PFSK-1 (cell line): ENCODE measurements around the gene FAM210B.

Source experiments
- FOXP2 ChIP-seq: optimal IDR thresholded peaks from 2 replicates; pipeline ENCODE3; 2011; ENCODE audit warnings: borderline replicate concordance, control low read depth, inconsistent platforms; ENCODE audit not compliant: insufficient read depth; ENCODE audit errors: extremely low read length, extremely low read depth
- POLR2AphosphoS5 ChIP-seq: IDR thresholded peaks from 2 replicates; pipeline ENCODE4 v1.6.1; 2012; ENCODE audit warnings: low read depth, mild to moderate bottlenecking, control low read depth, low read length, moderate library complexity
- SIN3A ChIP-seq: IDR thresholded peaks from 2 replicates; pipeline ENCODE4 v1.6.1; 2012; ENCODE audit warnings: mild to moderate bottlenecking, low read length, moderate library complexity, borderline replicate concordance; ENCODE audit not compliant: insufficient read depth
- TAF1 ChIP-seq: IDR thresholded peaks from 2 replicates; pipeline ENCODE4 v1.6.1; 2012; ENCODE audit warnings: low read length, control low read depth, borderline replicate concordance; ENCODE audit not compliant: insufficient read depth
- TF ChIP-seq, protein P1 (sequence below), 2 experiments: IDR thresholded peaks; 2 replicates each; pipeline versions ENCODE4 v1.6.1 to v1.8.0; 2011 to 2012; ENCODE audit warnings: low read depth in 2 of 2, low read length in 2 of 2, control low read depth in 1 of 2, inconsistent platforms in 1 of 2, mild to moderate bottlenecking in 1 of 2, moderate library complexity in 1 of 2; ENCODE audit not compliant: insufficient read depth in 1 of 2

FAM210B gene

DNA sequence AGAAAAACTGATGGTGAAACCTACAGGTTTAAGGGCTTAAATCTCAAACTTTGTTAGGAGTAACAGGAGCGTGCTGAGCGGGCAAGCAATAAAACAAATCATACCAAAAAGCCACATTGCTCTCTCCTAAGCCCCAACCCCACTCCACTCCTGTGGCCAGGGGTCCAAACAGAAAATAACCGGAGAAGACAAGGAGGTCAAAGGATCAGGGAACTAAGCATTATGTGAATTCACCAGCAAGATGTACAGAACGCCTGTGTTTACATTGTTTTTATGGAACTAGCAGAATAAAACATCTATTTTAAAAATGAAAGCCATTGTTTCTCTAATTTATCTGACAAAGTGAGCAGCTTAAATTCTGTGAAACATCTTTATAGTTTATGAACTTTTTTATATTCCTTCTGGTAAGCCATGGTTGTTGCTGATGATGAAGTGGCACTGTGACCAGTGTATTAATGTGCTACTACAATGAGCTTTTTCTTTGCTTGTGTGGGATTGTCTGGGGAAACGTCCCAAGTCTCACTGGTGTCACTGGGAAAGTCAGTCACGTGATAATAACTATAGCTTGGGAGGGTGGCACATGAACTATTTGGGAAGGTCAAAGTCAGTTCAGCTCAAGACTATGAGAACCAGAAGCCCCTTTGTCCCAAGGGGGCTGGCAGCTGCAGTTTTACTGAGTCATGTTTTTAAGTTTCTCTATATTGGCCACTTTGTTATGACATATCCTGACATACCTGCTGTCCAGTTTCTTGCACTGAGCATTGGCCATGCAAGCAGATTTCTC lies 9.8 kb downstream of the FAM210B start:
- TF ChIP-seq FOXP2 (no peak), POLR2AphosphoS5 (peak; percentile 12; the same call in 1 of the 2 replicates)

DNA sequence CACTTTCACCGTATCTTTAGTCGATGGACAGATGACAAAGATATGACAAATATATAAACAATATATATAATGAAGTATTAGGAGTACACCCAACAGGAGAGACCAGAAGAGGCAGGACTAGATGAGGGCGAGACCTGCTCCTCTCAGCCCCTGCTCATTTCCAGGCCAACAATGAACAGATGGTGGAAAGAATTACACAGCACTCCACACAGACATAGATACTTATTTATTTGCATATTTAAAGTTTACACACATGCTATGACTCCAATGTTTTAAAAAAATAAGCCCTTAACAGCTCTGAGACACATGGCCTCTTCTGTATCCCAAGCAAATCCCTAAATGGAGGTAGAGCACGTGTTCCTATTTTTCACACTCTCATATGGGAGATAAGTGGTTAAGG lies 10.4 kb downstream of the FAM210B start:
- TF ChIP-seq POLR2AphosphoS5, result no peak
- TF ChIP-seq FOXP2, result no peak
- TF ChIP-seq SIN3A, result no peak
- TF ChIP-seq, protein P1, sequence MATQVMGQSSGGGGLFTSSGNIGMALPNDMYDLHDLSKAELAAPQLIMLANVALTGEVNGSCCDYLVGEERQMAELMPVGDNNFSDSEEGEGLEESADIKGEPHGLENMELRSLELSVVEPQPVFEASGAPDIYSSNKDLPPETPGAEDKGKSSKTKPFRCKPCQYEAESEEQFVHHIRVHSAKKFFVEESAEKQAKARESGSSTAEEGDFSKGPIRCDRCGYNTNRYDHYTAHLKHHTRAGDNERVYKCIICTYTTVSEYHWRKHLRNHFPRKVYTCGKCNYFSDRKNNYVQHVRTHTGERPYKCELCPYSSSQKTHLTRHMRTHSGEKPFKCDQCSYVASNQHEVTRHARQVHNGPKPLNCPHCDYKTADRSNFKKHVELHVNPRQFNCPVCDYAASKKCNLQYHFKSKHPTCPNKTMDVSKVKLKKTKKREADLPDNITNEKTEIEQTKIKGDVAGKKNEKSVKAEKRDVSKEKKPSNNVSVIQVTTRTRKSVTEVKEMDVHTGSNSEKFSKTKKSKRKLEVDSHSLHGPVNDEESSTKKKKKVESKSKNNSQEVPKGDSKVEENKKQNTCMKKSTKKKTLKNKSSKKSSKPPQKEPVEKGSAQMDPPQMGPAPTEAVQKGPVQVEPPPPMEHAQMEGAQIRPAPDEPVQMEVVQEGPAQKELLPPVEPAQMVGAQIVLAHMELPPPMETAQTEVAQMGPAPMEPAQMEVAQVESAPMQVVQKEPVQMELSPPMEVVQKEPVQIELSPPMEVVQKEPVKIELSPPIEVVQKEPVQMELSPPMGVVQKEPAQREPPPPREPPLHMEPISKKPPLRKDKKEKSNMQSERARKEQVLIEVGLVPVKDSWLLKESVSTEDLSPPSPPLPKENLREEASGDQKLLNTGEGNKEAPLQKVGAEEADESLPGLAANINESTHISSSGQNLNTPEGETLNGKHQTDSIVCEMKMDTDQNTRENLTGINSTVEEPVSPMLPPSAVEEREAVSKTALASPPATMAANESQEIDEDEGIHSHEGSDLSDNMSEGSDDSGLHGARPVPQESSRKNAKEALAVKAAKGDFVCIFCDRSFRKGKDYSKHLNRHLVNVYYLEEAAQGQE (IDR thresholded peaks at IDR 0.05; ENCODE audit: insufficient read depth in 1 of 2, low read depth in 2 of 2, low read length in 2 of 2), result no peak
- no peak for TF ChIP-seq TAF1

DNA sequence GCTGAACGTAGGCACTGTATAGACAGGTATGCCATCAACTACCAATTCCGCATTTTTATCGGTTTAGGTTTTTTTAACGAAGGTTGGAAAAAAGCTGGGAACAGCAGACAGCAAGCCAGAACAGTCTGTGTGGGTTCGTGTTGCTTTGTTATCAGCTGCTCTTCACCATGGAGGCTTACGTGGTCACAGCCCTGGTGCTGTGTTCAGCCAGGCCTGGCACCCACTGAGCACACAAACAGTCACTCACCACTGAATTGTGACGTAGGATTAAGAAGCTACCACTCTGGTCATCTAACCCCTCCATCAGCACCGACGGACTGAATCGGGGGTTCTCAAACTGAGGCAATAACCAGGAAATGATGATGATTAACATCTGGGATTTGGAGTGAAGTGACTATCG lies 13.2 kb downstream of the FAM210B start:
- no peak for TF ChIP-seq SIN3A
- TF ChIP-seq, protein P1 (IDR thresholded peaks at IDR 0.05; ENCODE audit: insufficient read depth in 1 of 2, low read depth in 2 of 2, low read length in 2 of 2), result no peak
- no peak for TF ChIP-seq FOXP2
- TF ChIP-seq POLR2AphosphoS5, result no peak
- TF ChIP-seq TAF1, result no peak

DNA sequence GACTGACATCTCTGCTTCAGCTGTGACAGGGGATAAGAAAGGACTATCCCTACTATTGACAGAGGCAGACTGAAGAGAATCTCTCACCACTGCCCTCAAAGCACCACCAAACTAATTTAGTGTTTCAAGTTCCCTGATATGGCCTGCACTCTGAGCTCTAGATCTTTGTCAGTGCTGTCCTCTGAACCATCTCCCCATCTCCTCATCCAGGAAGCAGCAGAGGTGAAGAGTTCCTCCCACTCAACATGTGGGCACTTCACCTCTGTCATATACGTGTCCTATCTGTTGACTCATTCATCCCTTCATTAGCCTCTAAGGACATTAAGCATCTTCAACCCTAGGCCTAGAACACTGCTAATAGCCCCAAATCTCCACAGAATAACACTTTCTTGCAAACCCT lies 14.1 kb downstream of the FAM210B start:
- no peak for TF ChIP-seq SIN3A

DNA sequence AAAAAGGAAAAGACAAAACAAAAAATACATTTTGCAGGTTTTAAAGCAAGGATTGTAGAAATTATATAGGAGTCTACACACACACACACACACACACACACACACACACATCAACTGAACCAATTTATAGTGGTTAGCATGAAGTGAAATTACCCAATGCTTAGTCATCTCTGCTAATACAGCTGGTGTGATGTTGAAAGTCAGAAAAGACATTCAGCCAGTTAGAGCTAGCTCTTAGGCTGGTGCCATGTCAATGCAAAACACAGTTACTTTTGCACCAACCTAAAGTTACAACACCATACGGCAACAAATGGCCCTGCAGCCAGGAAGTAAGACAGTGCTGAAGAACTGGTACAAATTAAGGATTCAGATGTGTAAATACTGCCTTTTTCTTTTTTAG lies 15.2 kb downstream of the FAM210B start:
- TF ChIP-seq POLR2AphosphoS5 (no peak), SIN3A (no peak), FOXP2 (no peak), TAF1 (no peak)
- TF ChIP-seq, protein P1 (IDR thresholded peaks at IDR 0.05; ENCODE audit: insufficient read depth in 1 of 2, low read depth in 2 of 2, low read length in 2 of 2), result no peak

DNA sequence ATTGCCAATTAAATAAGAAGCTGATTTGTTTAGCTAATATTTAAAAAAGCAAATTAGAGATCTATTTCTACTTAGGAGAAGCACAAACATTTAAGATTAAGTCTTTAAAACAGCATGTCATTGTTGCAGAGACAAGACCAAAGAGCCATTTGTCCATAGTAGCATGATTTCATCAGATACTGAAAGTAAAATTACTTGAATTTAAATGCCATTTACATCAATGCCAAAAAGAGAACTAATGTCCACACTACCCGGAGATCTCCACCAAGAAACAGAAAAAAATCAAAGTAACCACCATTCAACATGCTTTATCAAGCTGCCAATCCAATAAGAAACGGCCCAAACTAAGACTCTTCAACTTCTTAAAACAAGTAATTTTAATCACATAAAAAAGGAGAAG lies 17.6 kb downstream of the FAM210B start:
- TF ChIP-seq POLR2AphosphoS5, result no peak
- TF ChIP-seq, protein P1 (IDR thresholded peaks at IDR 0.05; ENCODE audit: insufficient read depth in 1 of 2, low read depth in 2 of 2, low read length in 2 of 2), result no peak
